ENCODE results near the gene KCNN1. TPM values are rescaled to one million over a fixed set of nuclear protein-coding genes. Genes with fewer than 3 reads are reported as not detected.
"Not testable (repeated sequence)": the region's sequence is repeated elsewhere in the genome, so short reads cannot be mapped to it uniquely, and the experiment has no call there.

Gene KCNN1
- total RNA-seq, 2 donors from 2014 or later: 0.33 TPM; not detected in 1

- intact Hi-C loops (cut with DNase I): no loop called here
- no peak for DNase-seq (ENCODE audit: low spot score)
These were observed 1.4 kb upstream of the KCNN1 start for GRCh38 chr19:17965370-17966128.

GRCh38 chr19:17966129-17966483, 801 bp upstream of the KCNN1 start:
- DNase-seq (ENCODE audit: low spot score): no peak
- intact Hi-C loops (cut with DNase I): no loop called here

- DNase-seq (ENCODE audit: low spot score): no peak
- intact Hi-C loops (cut with DNase I): no loop called here
These were observed 547 bp downstream of the KCNN1 start for GRCh38 chr19:17967257-17968051.

GRCh38 chr19:17968362-17968761, 1.5 kb downstream of the KCNN1 start:
- intact Hi-C loops (cut with DNase I): no loop called here
- DNase-seq (ENCODE audit: low spot score): no peak

GRCh38 chr19:17969096-17969792, 2.3 kb downstream of the KCNN1 start:
- intact Hi-C loops (cut with DNase I): no loop called here
- no peak for DNase-seq (ENCODE audit: low spot score)

- intact Hi-C loops (cut with DNase I): no loop called here
- DNase-seq (ENCODE audit: low spot score): no peak
These were observed 5.3 kb downstream of the KCNN1 start for GRCh38 chr19:17972230-17972629.

- intact Hi-C loops (cut with DNase I): no loop called here
- no peak for DNase-seq (ENCODE audit: low spot score)
These were observed 6.9 kb downstream of the KCNN1 start for GRCh38 chr19:17973759-17974158.

- intact Hi-C loops (cut with DNase I): no loop called here
- no peak for DNase-seq (ENCODE audit: low spot score)
These were observed 7.6 kb downstream of the KCNN1 start for GRCh38 chr19:17974551-17974950.

- intact Hi-C loops (cut with DNase I): no loop called here
These were observed 8.1 kb downstream of the KCNN1 start for GRCh38 chr19:17975032-17975431.

GRCh38 chr19:17977021-17977420, 10.1 kb downstream of the KCNN1 start:
- DNase-seq (ENCODE audit: low spot score): no peak
- intact Hi-C loops (cut with DNase I): no loop called here

More at GRCh38 chr19:17975032-17975431, 8.1 kb downstream of the KCNN1 start:
- DNase-seq (ENCODE audit: low spot score): no peak

GRCh38 chr19:17977488-17977887, 10.6 kb downstream of the KCNN1 start:
- DNase-seq (ENCODE audit: low spot score): no peak
- intact Hi-C loops (cut with DNase I): no loop called here

- no peak for DNase-seq (ENCODE audit: low spot score)
- intact Hi-C loops (cut with DNase I): loop anchor here in 1 of 2 donors (10.0 kb wide), 1 partner anchor 117 kb away; no protein-coding TSS in a partner anchor
These were observed 14.7 kb downstream of the KCNN1 start for GRCh38 chr19:17981611-17982010.

GRCh38 chr19:17982430-17982829, 15.5 kb downstream of the KCNN1 start:
- intact Hi-C loops (cut with DNase I): loop anchor here in 1 of 2 donors (10.0 kb wide), 1 partner anchor 118 kb away; no protein-coding TSS in a partner anchor
- DNase-seq (ENCODE audit: low spot score): no peak

- no peak for DNase-seq (ENCODE audit: low spot score)
- intact Hi-C loops (cut with DNase I): loop anchor here in 1 of 2 donors (10.0 kb wide), 1 partner anchor 120 kb away; no protein-coding TSS in a partner anchor
These were observed 18.3 kb downstream of the KCNN1 start for GRCh38 chr19:17985037-17985818.

GRCh38 chr19:17986569-17986968, 19.7 kb downstream of the KCNN1 start:
- not testable (repeated sequence) for DNase-seq (ENCODE audit: low spot score)
- intact Hi-C loops (cut with DNase I): loop anchor here in 1 of 2 donors (10.0 kb wide), 1 partner anchor 122 kb away; no protein-coding TSS in a partner anchor

- intact Hi-C loops (cut with DNase I): loop anchor here in 1 of 2 donors (10.0 kb wide), 1 partner anchor 123 kb away; no protein-coding TSS in a partner anchor
These were observed 21.3 kb downstream of the KCNN1 start for GRCh38 chr19:17988161-17988560.

GRCh38 chr19:17989425-17990094, 22.7 kb downstream of the KCNN1 start:
- intact Hi-C loops (cut with DNase I): loop anchor here in 1 of 2 donors (5.0 to 10.0 kb wide), 2 partner anchors 125 to 217 kb away; no protein-coding TSS in a partner anchor
- DNase-seq (ENCODE audit: low spot score): no peak

More at GRCh38 chr19:17988161-17988560, 21.3 kb downstream of the KCNN1 start:
- DNase-seq (ENCODE audit: low spot score): no peak
